A549 (cell line): ENCODE measurements around the gene IL18RAP. TPM values are rescaled to one million over a fixed set of nuclear protein-coding genes. Genes with fewer than 3 reads are reported as not detected.

Experiments
- ATAC-seq, 2 experiments: fragments of 200-7000 bp in 1 of 2; fragments of >200 bp in 1 of 2; cut with Nextera tagmentation in 1 of 2; cut with Tn5 transposase in 1 of 2; 3 replicates each; pipeline versions ENCODE4 v1.8.0 to v1.9.1; 2018 to 2020; ENCODE audit warnings: mild to moderate bottlenecking in 1 of 2, moderate library complexity in 1 of 2
- CTCF ChIA-PET: fragments of 300-600 bp; sonication (Branson Sonifier 250); formaldehyde crosslinking; extraction: SDS; loops from one replicate; lab custom pipeline; 2021; ENCODE audit warnings: antibody characterized with exemption, inconsistent platforms; lab: Yijun Ruan, JAX
- POLR2A ChIA-PET: fragments of 350-600 bp; formaldehyde crosslinking; extraction: SDS; loops from one replicate; lab custom pipeline; 2021; ENCODE audit warnings: antibody characterized with exemption, inconsistent platforms; lab: Yijun Ruan, JAX
- DNase-seq, 2 experiments: peaks; one replicate each; pipeline versions ENCODE4 v3.0.0 to v3.0.0-alpha.2; 2011 to 2016; ENCODE audit warnings: low read depth in 1 of 2, low spot score in 1 of 2
- FAIRE-seq: peaks from 2 replicates; lab custom pipeline; 2011; peaks lifted over from hg19 to GRCh38; lab: Jason Lieb, UNC
- H3K27ac ChIP-seq, 2 experiments: fragments of >200 bp; sonication (Bioruptor Twin); formaldehyde crosslinking; 3 replicates each; pipeline ENCODE4 v1.5.1; 2016 to 2017
- H3K4me1 ChIP-seq: fragments of >200 bp; sonication (Bioruptor Twin); formaldehyde crosslinking; 3 replicates; pipeline ENCODE4 v1.6.1; 2016
- H3K4me2 ChIP-seq: fragments of >200 bp; sonication (Bioruptor Twin); formaldehyde crosslinking; 3 replicates; pipeline ENCODE4 v1.6.1; 2016
- H3K4me3 ChIP-seq: fragments of >200 bp; sonication (Bioruptor Twin); formaldehyde crosslinking; 3 replicates; pipeline ENCODE4 v1.5.1; 2016
- H3K9me3 ChIP-seq: fragments of >200 bp; sonication (Bioruptor Twin); formaldehyde crosslinking; 3 replicates; pipeline ENCODE4 v1.6.1; 2016
- BHLHE40 ChIP-seq: IDR thresholded peaks from 2 replicates; pipeline ENCODE4 v1.6.1; 2012; ENCODE audit warnings: low read depth, low read length, inconsistent platforms
- CBX2 ChIP-seq: fragments of 200-600 bp; sonication (generic); IDR thresholded peaks from 2 replicates; pipeline ENCODE4 v1.6.1; 2016; ENCODE audit warnings: low read depth, mild to moderate bottlenecking, borderline replicate concordance
- CBX8 ChIP-seq: fragments of 200-600 bp; sonication (generic); IDR thresholded peaks from 2 replicates; pipeline ENCODE4 v1.6.1; 2016
- CEBPB ChIP-seq, 2 experiments: fragments of >200 bp in 1 of 2; sonication (Bioruptor Twin) in 1 of 2; formaldehyde crosslinking in 1 of 2; IDR thresholded peaks; 2 replicates each; pipeline ENCODE4 v1.6.1; 2012 to 2016
- CHD2 ChIP-seq: fragments of 150-350 bp; IDR thresholded peaks from 2 replicates; pipeline ENCODE4 v1.6.1; 2014; ENCODE audit warnings: low read length; ENCODE audit not compliant: partially characterized antibody
- CHD4 ChIP-seq: fragments of 200-600 bp; sonication (generic); IDR thresholded peaks from 2 replicates; pipeline ENCODE4 v1.6.1; 2016; ENCODE audit warnings: antibody characterized with exemption, mild to moderate bottlenecking, borderline replicate concordance
- GATA3 ChIP-seq: IDR thresholded peaks from 2 replicates; pipeline ENCODE4 v1.6.1; 2012; ENCODE audit warnings: borderline replicate concordance
- HEYL ChIP-seq: fragments of 250-450 bp; sonication (Bioruptor Pico); IDR thresholded peaks from 2 replicates; pipeline ENCODE4 v1.8.0; 2021; ENCODE audit warnings: mild to moderate bottlenecking, moderate library complexity
- HOXA7 ChIP-seq: fragments of 250-450 bp; sonication (Bioruptor Pico); IDR thresholded peaks from 2 replicates; pipeline ENCODE4 v1.5.0; 2020; ENCODE audit warnings: mild to moderate bottlenecking, moderate library complexity
- HOXB13 ChIP-seq: fragments of 250-450 bp; sonication (Bioruptor Pico); IDR thresholded peaks from 2 replicates; pipeline ENCODE4 v1.5.0; 2020; ENCODE audit warnings: low read depth, mild to moderate bottlenecking, moderate library complexity
- HOXB5 ChIP-seq: fragments of 250-450 bp; sonication (Bioruptor Pico); IDR thresholded peaks from 2 replicates; pipeline ENCODE4 v1.5.0; 2020; ENCODE audit warnings: mild to moderate bottlenecking, moderate library complexity
- KDM1A ChIP-seq: fragments of 200-600 bp; sonication (generic); IDR thresholded peaks from 2 replicates; pipeline ENCODE4 v1.6.1; 2016; ENCODE audit warnings: low read depth, mild to moderate bottlenecking
- MAFK ChIP-seq: fragments of 450-650 bp; IDR thresholded peaks from 2 replicates; pipeline ENCODE4 v1.6.1; 2014; ENCODE audit not compliant: partially characterized antibody
- MAZ ChIP-seq: fragments of 150-350 bp; IDR thresholded peaks from 2 replicates; pipeline ENCODE4 v1.6.1; 2014; ENCODE audit warnings: antibody characterized with exemption, low read depth, low read length, borderline replicate concordance
- NFE2L2 ChIP-seq: fragments of 150-350 bp; conservative IDR thresholded peaks from 2 replicates; pipeline ENCODE4 v1.6.1; 2014; ENCODE audit warnings: low read length
- POLR2A ChIP-seq: IDR thresholded peaks from 2 replicates; pipeline ENCODE4 v1.6.1; 2012; ENCODE audit warnings: mild to moderate bottlenecking, low read length
- POLR2AphosphoS2 ChIP-seq: conservative IDR thresholded peaks from 2 replicates; pipeline ENCODE4 v1.6.1; 2012; ENCODE audit warnings: low read length, improper control_type of control experiment, inconsistent platforms
- RCOR1 ChIP-seq: fragments of 150-350 bp; IDR thresholded peaks from 2 replicates; pipeline ENCODE4 v1.6.1; 2014; ENCODE audit warnings: antibody characterized with exemption, low read length, low read depth
- RNF2 ChIP-seq: fragments of 200-600 bp; sonication (generic); IDR thresholded peaks from 2 replicates; pipeline ENCODE4 v1.6.1; 2016; ENCODE audit warnings: low read depth, mild to moderate bottlenecking, antibody characterized with exemption, moderate library complexity, borderline replicate concordance
- TFCP2L1 ChIP-seq: fragments of 250-450 bp; sonication (Bioruptor Pico); IDR thresholded peaks from 2 replicates; pipeline ENCODE4 v1.5.0; 2021; ENCODE audit warnings: mild to moderate bottlenecking
- TP53 ChIP-seq: fragments of 250-450 bp; sonication (Bioruptor Pico); IDR thresholded peaks from 2 replicates; pipeline ENCODE4 v1.5.0; 2021; ENCODE audit warnings: mild to moderate bottlenecking, moderate library complexity
- WGBS: methylation state at CpG from one replicate; pipeline ENCODE4 v1.1.6; 2017; ENCODE audit errors: missing lambda C conversion rate; 5-methylcytosine and 5-hydroxymethylcytosine counted together
- polyA plus RNA-seq, 4 experiments: library from polyadenylated mRNA; depleted of rRNA in 3 of 4; stranded (reverse); fragments of >200 nt; fragmentation: RNase III in 1 of 4; extraction: RNeasy Plus Mini Kit Qiagen cat#74134 plus additional on column Dnase treatment in 1 of 4; gene quantifications; 2 replicates in 3 of 4; 3 replicates in 1 of 4; pipeline ENCODE4 v1.2.3, GENCODE V29; 2011 to 2017
- TF ChIP-seq, protein P1 (sequence below): fragments of >200 bp; sonication (Bioruptor Twin); formaldehyde crosslinking; IDR thresholded peaks from 2 replicates; pipeline ENCODE4 v1.6.1; 2016
- TF ChIP-seq, protein P2 (sequence below): fragments of 250-450 bp; sonication (Bioruptor Pico); IDR thresholded peaks from 2 replicates; pipeline ENCODE4 v1.5.0; 2020; ENCODE audit warnings: low read depth, mild to moderate bottlenecking, moderate library complexity
- TF ChIP-seq, protein P3 (sequence below): IDR thresholded peaks from 2 replicates; pipeline ENCODE4 v1.6.1; 2012; ENCODE audit warnings: low read depth, borderline replicate concordance
- TF ChIP-seq, protein P4 (sequence below): fragments of 450-650 bp; IDR thresholded peaks from 2 replicates; pipeline ENCODE4 v1.6.1; 2014; ENCODE audit warnings: antibody characterized with exemption
- TF ChIP-seq, protein P5 (sequence below): fragments of 200-600 bp; sonication (generic); IDR thresholded peaks from 2 replicates; pipeline ENCODE4 v1.6.1; 2016; ENCODE audit warnings: antibody characterized with exemption, mild to moderate bottlenecking, moderate library complexity
- TF ChIP-seq, protein P6 (sequence below): fragments of 150-350 bp; IDR thresholded peaks from 2 replicates; pipeline ENCODE4 v1.6.1; 2014; ENCODE audit warnings: low read depth, mild to moderate bottlenecking, low read length

IL18RAP gene
- polyA plus RNA-seq, 2 of the 4 experiments (the other 2 are of a cell fraction) = 0.04 TPM; not detected in 1

DNA sequence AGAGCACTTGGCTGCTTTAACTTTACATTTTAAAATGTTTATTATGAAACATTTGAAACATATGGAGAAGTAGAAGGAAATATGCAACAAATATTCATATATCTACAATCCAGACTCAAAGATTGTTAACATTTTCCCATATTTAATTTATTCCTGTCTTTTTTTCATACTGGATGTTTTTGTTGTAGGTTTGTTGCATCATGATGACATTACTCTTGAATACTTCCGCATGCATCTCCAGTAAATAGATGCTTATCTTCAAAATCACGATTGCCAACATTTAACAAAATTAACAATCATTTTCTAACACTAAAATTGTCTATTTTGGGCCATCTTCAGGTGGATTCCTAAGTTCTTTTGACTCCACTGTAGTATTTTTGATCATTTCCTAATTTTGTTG, 21.1 kb upstream of the IL18RAP start:
- no peak overlapping the region for H3K4me3 ChIP-seq
- H3K4me1 ChIP-seq = no peaks in the 10 kb centered on the region
- TF ChIP-seq POLR2A (no peak), POLR2AphosphoS2 (no peak), CEBPB (IDR thresholded peaks at IDR 0.05) (no peak), CBX8 (no peak), HEYL (no peak), RNF2 (no peak), MAZ (no peak), HOXB13 (CRISPR knock-in tag) (no peak)
- no peak for DNase-seq
- H3K4me2 ChIP-seq = no peak overlapping the region
- CTCF ChIA-PET = no interaction called here
- FAIRE-seq = no peak
- POLR2A ChIA-PET = no interaction called here
- no peak overlapping the region for H3K27ac ChIP-seq
- H3K9me3 ChIP-seq = no peaks in the 10 kb centered on the region
- ATAC-seq = no peak
- 66% methylated on average over 2 of the region's 2 CpGs for WGBS

DNA sequence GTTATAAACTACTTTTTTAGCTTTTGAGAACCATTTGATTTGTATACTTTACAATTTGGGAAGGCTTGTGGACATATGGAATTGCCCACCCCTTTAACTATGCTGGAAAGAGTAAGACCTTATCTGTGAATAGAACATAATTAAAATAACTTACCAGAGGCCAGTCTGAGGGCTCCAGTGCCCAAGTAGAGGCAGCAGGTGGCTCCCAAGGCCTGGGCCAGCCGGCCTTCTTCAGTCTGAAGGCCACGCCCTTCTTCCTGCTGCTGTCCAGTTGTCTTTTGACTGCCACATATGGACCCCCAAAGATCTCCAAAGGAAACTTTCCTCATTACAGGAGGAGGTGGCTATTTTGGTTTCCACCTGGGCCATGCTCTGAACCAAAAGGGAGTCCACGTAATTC, 12.0 kb upstream of the IL18RAP start:
- Histone ChIP-seq H3K4me1 (no peaks in the 10 kb centered on the region), H3K4me3 (no peak overlapping the region), H3K27ac (no peak overlapping the region), H3K4me2 (no peak overlapping the region), H3K9me3 (no peaks in the 10 kb centered on the region)
- ChIA-PET POLR2A (no interaction called here), CTCF (interaction anchor here (1.7 kb wide), 1 partner anchor 391 kb away, joined by 4 read pairs; no protein-coding TSS in a partner anchor)
- TF ChIP-seq POLR2A (no peak), BHLHE40 (no peak), HOXA7 (CRISPR knock-in tag) (no peak), NFE2L2 (no peak), TFCP2L1 (CRISPR knock-in tag) (no peak), MAZ (no peak), KDM1A (no peak), RCOR1 (no peak), CHD2 (no peak), GATA3 (no peak), CBX8 (no peak), HOXB13 (CRISPR knock-in tag) (no peak), MAFK (no peak), TP53 (no peak), RNF2 (no peak), HOXB5 (no peak)
- TF ChIP-seq, protein P1, sequence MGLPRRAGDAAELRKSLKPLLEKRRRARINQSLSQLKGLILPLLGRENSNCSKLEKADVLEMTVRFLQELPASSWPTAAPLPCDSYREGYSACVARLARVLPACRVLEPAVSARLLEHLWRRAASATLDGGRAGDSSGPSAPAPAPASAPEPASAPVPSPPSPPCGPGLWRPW = no peak
- TF ChIP-seq, protein P2, sequence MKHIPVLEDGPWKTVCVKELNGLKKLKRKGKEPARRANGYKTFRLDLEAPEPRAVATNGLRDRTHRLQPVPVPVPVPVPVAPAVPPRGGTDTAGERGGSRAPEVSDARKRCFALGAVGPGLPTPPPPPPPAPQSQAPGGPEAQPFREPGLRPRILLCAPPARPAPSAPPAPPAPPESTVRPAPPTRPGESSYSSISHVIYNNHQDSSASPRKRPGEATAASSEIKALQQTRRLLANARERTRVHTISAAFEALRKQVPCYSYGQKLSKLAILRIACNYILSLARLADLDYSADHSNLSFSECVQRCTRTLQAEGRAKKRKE (CRISPR knock-in tag) = no peak
- TF ChIP-seq, protein P3, sequence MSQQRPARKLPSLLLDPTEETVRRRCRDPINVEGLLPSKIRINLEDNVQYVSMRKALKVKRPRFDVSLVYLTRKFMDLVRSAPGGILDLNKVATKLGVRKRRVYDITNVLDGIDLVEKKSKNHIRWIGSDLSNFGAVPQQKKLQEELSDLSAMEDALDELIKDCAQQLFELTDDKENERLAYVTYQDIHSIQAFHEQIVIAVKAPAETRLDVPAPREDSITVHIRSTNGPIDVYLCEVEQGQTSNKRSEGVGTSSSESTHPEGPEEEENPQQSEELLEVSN = no peak
- TF ChIP-seq, protein P4, sequence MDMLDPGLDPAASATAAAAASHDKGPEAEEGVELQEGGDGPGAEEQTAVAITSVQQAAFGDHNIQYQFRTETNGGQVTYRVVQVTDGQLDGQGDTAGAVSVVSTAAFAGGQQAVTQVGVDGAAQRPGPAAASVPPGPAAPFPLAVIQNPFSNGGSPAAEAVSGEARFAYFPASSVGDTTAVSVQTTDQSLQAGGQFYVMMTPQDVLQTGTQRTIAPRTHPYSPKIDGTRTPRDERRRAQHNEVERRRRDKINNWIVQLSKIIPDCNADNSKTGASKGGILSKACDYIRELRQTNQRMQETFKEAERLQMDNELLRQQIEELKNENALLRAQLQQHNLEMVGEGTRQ = no peak
- FAIRE-seq (peak; percentile 28), DNase-seq (no peak), ATAC-seq (no peak)
- 51% methylated on average over 3 of the region's 3 CpGs for WGBS

DNA sequence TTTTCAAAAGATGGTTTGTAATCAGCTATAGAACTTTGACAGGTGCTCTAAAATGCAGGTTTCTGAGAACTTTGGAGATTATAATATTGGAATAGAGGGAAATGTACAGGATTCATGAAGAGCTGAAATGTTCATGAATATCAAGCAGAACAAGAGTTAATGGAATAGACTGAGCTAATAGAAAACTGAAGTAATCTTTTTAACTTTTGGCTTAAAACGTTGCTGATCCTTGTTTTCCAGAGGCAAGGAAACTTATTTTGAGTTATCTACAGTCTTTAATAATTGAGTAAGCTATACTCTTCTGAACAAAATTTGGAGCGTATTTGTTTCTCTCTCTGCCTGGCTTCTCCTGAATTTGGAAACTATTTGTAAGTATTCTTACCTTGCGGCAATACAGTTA, 10.8 kb upstream of the IL18RAP start:
- DNase-seq (no peak), FAIRE-seq (no peak), ATAC-seq (no peak)
- Histone ChIP-seq H3K4me2 (no peak overlapping the region), H3K27ac (no peak overlapping the region), H3K9me3 (no peaks in the 10 kb centered on the region), H3K4me1 (no peaks in the 10 kb centered on the region), H3K4me3 (no peak overlapping the region)
- ChIA-PET CTCF (no interaction called here), POLR2A (no interaction called here)
- TF ChIP-seq, protein P5, sequence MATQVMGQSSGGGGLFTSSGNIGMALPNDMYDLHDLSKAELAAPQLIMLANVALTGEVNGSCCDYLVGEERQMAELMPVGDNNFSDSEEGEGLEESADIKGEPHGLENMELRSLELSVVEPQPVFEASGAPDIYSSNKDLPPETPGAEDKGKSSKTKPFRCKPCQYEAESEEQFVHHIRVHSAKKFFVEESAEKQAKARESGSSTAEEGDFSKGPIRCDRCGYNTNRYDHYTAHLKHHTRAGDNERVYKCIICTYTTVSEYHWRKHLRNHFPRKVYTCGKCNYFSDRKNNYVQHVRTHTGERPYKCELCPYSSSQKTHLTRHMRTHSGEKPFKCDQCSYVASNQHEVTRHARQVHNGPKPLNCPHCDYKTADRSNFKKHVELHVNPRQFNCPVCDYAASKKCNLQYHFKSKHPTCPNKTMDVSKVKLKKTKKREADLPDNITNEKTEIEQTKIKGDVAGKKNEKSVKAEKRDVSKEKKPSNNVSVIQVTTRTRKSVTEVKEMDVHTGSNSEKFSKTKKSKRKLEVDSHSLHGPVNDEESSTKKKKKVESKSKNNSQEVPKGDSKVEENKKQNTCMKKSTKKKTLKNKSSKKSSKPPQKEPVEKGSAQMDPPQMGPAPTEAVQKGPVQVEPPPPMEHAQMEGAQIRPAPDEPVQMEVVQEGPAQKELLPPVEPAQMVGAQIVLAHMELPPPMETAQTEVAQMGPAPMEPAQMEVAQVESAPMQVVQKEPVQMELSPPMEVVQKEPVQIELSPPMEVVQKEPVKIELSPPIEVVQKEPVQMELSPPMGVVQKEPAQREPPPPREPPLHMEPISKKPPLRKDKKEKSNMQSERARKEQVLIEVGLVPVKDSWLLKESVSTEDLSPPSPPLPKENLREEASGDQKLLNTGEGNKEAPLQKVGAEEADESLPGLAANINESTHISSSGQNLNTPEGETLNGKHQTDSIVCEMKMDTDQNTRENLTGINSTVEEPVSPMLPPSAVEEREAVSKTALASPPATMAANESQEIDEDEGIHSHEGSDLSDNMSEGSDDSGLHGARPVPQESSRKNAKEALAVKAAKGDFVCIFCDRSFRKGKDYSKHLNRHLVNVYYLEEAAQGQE = no peak
- no peak for TF ChIP-seq CHD4
- TF ChIP-seq, protein P6, sequence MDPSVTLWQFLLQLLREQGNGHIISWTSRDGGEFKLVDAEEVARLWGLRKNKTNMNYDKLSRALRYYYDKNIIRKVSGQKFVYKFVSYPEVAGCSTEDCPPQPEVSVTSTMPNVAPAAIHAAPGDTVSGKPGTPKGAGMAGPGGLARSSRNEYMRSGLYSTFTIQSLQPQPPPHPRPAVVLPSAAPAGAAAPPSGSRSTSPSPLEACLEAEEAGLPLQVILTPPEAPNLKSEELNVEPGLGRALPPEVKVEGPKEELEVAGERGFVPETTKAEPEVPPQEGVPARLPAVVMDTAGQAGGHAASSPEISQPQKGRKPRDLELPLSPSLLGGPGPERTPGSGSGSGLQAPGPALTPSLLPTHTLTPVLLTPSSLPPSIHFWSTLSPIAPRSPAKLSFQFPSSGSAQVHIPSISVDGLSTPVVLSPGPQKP = no peak
- no peak for TF ChIP-seq BHLHE40
- TF ChIP-seq CBX2 = no peak
- no peak for TF ChIP-seq HOXA7 (CRISPR knock-in tag)
- 50% methylated on average over 3 of the region's 3 CpGs for WGBS
